ENCODE measurements around the gene FAM124A. TPM values are rescaled to one million over a fixed set of nuclear protein-coding genes. Genes with fewer than 3 reads are reported as not detected.

The FAM124A gene
- total and polyA plus RNA-seq, 2 of the 8 experiments (the other 6 are each of a cell fraction or from before 2014, with no cell fraction given) = 40.7 to 49.9 TPM

GRCh38 chr13:51323824-51324511, 101.8 kb downstream of the FAM124A start:
- no peak overlapping the region for H3K27ac ChIP-seq (ENCODE audit: low read depth, low read length)
- H4K8ac ChIP-seq (ENCODE audit: extremely low read depth, insufficient read depth, low read length) = no peak overlapping the region
- 0 out of 2 replicates have a peak overlapping the region, but pooled peaks have one; percentile 6 for H3K18ac ChIP-seq (ENCODE audit: extremely low read depth, low read length)
- H3K27me3 ChIP-seq (replicated peaks in 1 of 4; ENCODE audit: control insufficient read depth in 3 of 4, extremely low read depth in 1 of 4, insufficient read depth in 3 of 4, low read length in 3 of 4) = no peaks in the 10 kb centered on the region
- H3K4ac ChIP-seq (replicated peaks; ENCODE audit: insufficient read length, low read depth, low read length) = peak overlapping the region; percentile 34
- DNase-seq (ENCODE audit: low read depth in 1 of 2, low spot score in 2 of 2) (no peak), FAIRE-seq (no peak)
- H2AFZ ChIP-seq (ENCODE audit: low read length) = no peak overlapping the region
- no peaks in the 10 kb centered on the region for H3K36me3 ChIP-seq (ENCODE audit: control insufficient read depth in 2 of 4, insufficient read depth in 4 of 4, low read length in 3 of 4)
- H3K23ac ChIP-seq (ENCODE audit: insufficient read length) = no peak overlapping the region
- no peak overlapping the region for H2BK120ac ChIP-seq (replicated peaks; ENCODE audit: low read depth, low read length)
- no peak overlapping the region for H4K5ac ChIP-seq (ENCODE audit: insufficient read length, low read depth, low read length)
- ChIA-PET POLR2A (ENCODE audit: partially characterized antibody) (interaction anchor here (1.2 to 2.1 kb wide), 4 partner anchors 11 to 129 kb away, joined by 3 to 5 read pairs (median 3); partner anchors contain the start of gene INTS6), CTCF (ENCODE audit: partially characterized antibody) (interaction anchor here (0.6 to 1.2 kb wide), 5 partner anchors 9 to 204 kb away, joined by 3 to 5 read pairs (median 3); no protein-coding TSS in a partner anchor)
- H3K56ac ChIP-seq (replicated peaks; ENCODE audit: insufficient read length, low read depth, low read length) = no peak overlapping the region
- no peaks in the 10 kb centered on the region for H3K79me2 ChIP-seq (ENCODE audit: control insufficient read depth in 1 of 2, insufficient read depth in 2 of 2, low read length in 2 of 2)
- no peaks in the 10 kb centered on the region; the same call in 1 of the 2 replicates for H3K23me2 ChIP-seq (ENCODE audit: low read depth, low read length)
- WGBS, 2 experiments (ENCODE audit: extremely low coverage in 1 of 2, insufficient coverage in 1 of 2, insufficient read length in 1 of 2, insufficient replicate concordance in 2 of 2, low coverage in 1 of 2, low lambda C conversion rate in 2 of 2, missing lambda C conversion rate in 1 of 2) = 93% methylated on average over 5 of the region's 5 CpGs; no CpG with 5 or more reads in 1 of the 2 experiments
- H3K14ac ChIP-seq (ENCODE audit: insufficient read length) = no peak overlapping the region
- no peaks in the 10 kb centered on the region for H4K20me1 ChIP-seq (replicated peaks in 1 of 2; ENCODE audit: control insufficient read depth in 1 of 2, insufficient read depth in 2 of 2, low read length in 2 of 2)
- no peaks in the 10 kb centered on the region for H3K79me1 ChIP-seq (ENCODE audit: low read depth, low read length)
- H3K4me3 ChIP-seq (ENCODE audit: extremely low read depth in 1 of 4, insufficient read depth in 2 of 4, low read depth in 3 of 4, low read length in 4 of 4) = no peak overlapping the region
- peaks cover 4 to 16% (median 15%) of the 10 kb centered on the region in 4 experiments; a peak in 6 of 7 replicates for H3K4me1 ChIP-seq (replicated peaks in 1 of 4; ENCODE audit: control insufficient read depth in 3 of 4, insufficient read depth in 4 of 4, low read length in 3 of 4)
- peak overlapping the region; percentile 35; the same call in 1 of the 2 replicates for H2BK15ac ChIP-seq (ENCODE audit: low read length)
- H3K4me2 ChIP-seq (ENCODE audit: insufficient read depth in 1 of 2, low read depth in 2 of 2, low read length in 2 of 2) = no peak overlapping the region
- peak overlapping the region; percentile 28; the same call in 1 of the 2 replicates for H2BK12ac ChIP-seq (ENCODE audit: low read depth, low read length)
- H2BK20ac ChIP-seq (ENCODE audit: low read length) = no peak overlapping the region
- no peak overlapping the region; the same call in 1 of the 2 replicates for H2AK5ac ChIP-seq (ENCODE audit: low read depth, low read length)
- H2BK5ac ChIP-seq (ENCODE audit: low read depth, low read length) = 0 out of 2 replicates have a peak overlapping the region, but pooled peaks have one; percentile 36
- H4K91ac ChIP-seq (replicated peaks; ENCODE audit: insufficient read length, low read length) = peak overlapping the region; percentile 4
- no peaks in the 10 kb centered on the region for H3K9me3 ChIP-seq (ENCODE audit: insufficient read depth in 2 of 2, low read depth in 1 of 2, low read length in 1 of 2)
- H3K9ac ChIP-seq (replicated peaks in 1 of 4; ENCODE audit: extremely low read depth in 1 of 4, low read depth in 3 of 4, low read length in 3 of 4) = no peak overlapping the region
- TF ChIP-seq JUN (IDR thresholded peaks at IDR 0.05; ENCODE audit: low read depth, low read length) (no peak), CBX5 (IDR thresholded peaks at IDR 0.05; ENCODE audit: low read depth, low read length) (no peak), CHD2 (IDR thresholded peaks at IDR 0.05; ENCODE audit: low read length) (no peak), TBP (IDR thresholded peaks at IDR 0.05; ENCODE audit: low read depth, low read length) (no peak), SIRT6 (IDR thresholded peaks at IDR 0.05; ENCODE audit: low read length) (no peak), BACH1 (IDR thresholded peaks at IDR 0.05; ENCODE audit: low read length) (no peak), HDAC2 (IDR thresholded peaks at IDR 0.05; ENCODE audit: borderline replicate concordance in 1 of 2, low read depth in 2 of 2, low read length in 2 of 2) (no peak), TAF7 (optimal IDR thresholded peaks at IDR 0.05; ENCODE audit: borderline replicate concordance, low read depth, low read length) (no peak), TCF12 (IDR thresholded peaks at IDR 0.05; ENCODE audit: low read depth, low read length) (no peak), POLR2A (IDR thresholded peaks at IDR 0.05; ENCODE audit: control extremely low read depth in 1 of 2, low read depth in 2 of 2, low read length in 2 of 2) (no peak), JUND (IDR thresholded peaks at IDR 0.05; ENCODE audit: low read length) (no peak), NANOG (IDR thresholded peaks at IDR 0.05; ENCODE audit: insufficient read depth, low read depth, low read length, poor library complexity, severe bottlenecking) (no peak)
- TF ChIP-seq, protein P1, sequence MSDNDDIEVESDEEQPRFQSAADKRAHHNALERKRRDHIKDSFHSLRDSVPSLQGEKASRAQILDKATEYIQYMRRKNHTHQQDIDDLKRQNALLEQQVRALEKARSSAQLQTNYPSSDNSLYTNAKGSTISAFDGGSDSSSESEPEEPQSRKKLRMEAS (IDR thresholded peaks at IDR 0.05) = no peak

Data from H1 (cell line).